Measurements from ENCODE around the gene DZIP1L.
"Not testable (repeated sequence)": the region's sequence is repeated elsewhere in the genome, so short reads cannot be mapped to it uniquely, and the experiment has no call there.

The DZIP1L gene, protein sequence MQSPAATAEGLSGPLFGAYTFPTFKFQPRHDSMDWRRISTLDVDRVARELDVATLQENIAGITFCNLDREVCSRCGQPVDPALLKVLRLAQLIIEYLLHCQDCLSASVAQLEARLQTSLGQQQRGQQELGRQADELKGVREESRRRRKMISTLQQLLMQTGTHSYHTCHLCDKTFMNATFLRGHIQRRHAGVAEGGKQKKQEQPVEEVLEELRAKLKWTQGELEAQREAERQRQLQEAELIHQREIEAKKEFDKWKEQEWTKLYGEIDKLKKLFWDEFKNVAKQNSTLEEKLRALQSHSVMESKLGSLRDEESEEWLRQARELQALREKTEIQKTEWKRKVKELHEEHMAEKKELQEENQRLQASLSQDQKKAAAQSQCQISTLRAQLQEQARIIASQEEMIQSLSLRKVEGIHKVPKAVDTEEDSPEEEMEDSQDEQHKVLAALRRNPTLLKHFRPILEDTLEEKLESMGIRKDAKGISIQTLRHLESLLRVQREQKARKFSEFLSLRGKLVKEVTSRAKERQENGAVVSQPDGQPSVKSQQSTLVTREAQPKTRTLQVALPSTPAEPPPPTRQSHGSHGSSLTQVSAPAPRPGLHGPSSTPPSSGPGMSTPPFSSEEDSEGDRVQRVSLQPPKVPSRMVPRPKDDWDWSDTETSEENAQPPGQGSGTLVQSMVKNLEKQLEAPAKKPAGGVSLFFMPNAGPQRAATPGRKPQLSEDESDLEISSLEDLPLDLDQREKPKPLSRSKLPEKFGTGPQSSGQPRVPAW

DNA sequence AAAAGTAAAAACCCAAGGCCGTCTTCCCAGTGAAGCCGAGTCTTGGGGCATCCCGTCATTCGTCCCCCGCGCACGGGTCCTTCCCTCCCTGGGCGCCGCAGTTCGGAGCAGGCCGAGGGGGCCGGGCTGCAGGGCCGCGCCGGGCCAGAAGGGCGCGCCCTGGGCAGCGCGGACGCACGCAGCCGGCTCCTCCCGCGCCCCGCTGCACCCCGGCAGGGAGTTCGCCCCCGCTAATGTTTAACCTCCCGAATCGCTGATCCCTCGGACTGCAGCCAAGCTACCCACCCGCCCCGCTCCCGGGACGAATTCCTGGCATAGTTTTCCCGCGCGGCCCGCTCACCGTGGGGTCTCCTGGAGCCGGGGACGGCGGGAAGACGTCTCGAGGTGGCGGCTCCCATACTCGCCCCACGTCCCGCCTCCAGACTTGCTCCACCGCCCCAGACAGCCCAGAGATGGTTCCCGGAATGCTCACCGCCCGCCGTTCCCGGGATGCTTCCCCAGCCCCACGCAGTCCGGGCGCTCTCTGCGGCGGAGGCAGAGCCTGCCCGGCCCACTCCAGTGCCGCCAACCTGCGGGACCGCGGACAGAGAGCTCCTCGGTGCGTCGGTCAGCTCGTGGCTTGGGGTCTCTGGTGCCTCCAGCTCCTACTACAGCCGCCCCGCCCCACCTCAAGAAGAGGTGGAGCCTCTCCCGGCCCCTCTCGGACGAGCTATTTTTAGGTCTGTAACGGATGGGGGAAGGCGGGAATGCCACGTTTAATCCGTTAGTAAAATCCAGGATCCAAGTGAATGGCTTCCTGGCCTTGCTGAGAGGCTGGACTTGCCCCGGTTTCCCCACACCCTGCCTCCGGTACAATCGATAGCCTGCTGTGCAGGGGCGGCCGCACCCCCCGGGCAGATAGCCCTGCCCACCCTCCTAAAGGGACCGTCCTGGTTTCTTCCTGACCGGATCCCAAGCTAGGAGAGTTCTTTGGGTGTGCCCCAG is at the start of gene DZIP1L:
Gene DZIP1L, minus strand, starts transcription at position 621 of the 984 bp plus-strand sequence. CDS start 11,637 bp downstream, outside the sequence.
- DNase-seq = peak; percentile 68

DNA sequence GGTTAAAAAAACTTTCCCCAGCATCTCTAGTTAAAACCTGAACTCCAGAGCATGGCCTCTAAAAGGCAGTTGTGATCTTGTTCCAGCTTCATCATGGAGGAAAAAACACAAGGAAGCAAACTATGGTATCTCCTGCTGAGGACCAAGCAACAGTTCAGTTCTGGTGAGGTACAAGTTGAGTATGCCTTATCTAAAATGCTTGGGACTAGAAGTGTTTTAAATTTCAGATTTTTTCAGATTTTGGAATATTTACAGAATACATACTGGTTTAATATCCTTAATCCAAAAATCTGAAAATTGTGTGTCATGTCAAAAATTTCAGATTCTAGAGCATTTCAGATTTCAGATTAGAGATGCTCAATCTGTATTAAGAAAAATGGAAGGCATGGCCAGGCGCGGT is 49.7 kb upstream of the DZIP1L start:
- DNase-seq = no peak

GRCh38 chr3:138157743-138158142 is 42.3 kb upstream of the DZIP1L start:
- DNase-seq = no peak

GRCh38 chr3:138154534-138154933 is 39.1 kb upstream of the DZIP1L start:
- no peak for DNase-seq

DNA sequence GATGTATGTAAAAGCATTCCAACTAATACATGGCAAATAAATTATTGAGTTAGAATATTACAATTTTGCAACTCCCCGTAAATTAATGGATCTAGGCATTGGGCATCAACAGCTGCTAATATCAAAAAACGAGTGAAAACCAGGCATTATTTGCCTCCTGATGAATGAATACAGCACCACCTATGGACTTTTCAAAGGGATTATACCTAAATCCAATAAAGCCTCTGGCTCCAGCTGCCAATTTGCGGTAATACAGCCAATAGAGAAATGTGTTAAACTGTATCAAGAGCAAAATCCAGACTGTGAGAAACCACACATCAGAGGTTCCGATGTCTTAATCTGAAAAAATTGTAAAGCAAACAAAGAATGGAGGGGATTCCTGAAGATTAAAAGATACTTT is 33.1 kb upstream of the DZIP1L start:
- DNase-seq = peak; percentile 6 to 19

- not testable (repeated sequence) for DNase-seq
Measured at GRCh38 chr3:138142181-138142580, 26.8 kb upstream of the DZIP1L start.

DNA sequence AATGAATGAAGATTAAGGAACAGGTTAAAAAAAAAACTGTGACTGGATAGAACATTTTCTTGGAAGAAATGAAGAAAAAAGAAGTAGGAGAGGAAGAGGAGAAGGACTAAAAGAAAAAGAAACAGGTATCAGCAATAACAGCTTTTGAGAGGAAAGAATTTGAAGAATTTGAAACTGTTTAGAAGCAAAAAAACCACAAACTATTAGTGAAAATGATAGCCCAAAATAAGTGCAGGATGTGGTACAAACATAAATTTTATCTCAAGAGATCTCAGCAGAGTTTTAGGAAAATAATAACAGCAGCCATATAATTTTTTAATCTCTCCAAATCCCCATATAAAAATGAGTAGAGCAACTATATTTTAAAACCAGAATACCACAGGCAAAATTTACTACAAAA is 25.5 kb upstream of the DZIP1L start:
- DNase-seq = no peak

GRCh38 chr3:138139691-138140090 is 24.3 kb upstream of the DZIP1L start:
- no peak for DNase-seq

DNA sequence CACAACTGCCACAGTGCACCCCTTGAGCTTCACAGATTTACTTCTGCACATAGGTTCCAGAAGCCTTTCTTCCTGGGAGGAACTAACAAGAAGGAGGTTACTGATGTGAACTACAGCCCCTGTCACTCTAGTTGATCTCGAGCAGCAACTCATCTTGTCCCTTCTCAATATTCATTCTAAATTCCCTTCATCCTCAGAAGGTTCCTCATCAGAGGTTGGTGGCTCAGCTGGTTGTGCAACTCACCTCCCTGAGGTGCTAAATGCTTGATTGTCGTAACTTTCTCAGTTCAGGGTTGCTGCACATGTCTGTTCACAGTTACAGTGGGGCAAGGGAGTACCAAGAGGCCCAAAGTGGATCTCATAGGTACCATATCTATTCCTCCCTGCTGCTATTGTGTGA is 22.5 kb upstream of the DZIP1L start:
- peak; percentile 50 to 55 for DNase-seq

DNA sequence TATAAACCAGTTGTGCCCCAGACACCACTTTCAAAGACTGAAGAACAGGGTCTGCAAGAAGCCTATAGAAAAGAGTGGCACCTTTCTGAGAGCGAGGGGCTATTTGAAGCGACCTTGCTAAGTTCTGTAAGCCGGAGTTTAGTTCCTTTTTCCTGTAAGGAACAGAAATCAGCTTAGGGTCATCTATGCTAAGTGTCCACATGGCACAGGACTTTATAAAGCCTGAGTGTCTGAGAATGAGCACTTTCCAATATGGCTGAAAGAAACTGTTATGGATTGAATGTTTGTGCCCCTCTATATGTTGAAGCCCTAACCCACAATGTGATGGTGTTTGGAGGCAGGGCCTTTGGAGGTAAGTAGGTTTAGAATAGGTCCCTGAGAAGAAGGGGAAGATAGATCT is 20.8 kb upstream of the DZIP1L start:
- no peak for DNase-seq

DNA sequence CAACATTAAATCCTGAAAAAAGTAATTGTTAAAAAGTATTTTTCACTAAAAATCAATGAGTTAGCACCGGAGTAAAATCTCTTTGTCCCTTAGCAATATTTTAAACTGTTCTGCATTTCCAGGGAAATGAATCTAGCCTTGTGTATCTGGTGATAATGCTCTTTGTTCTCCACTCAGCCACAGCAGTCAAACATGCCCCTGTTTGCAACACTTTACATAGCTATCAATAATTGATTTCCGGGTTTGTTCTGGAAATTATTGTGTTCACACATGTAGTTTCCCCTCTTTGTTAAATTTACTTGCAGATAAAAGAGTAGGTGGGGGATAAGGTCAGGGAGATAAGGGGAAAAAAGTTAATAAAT is 20.4 kb upstream of the DZIP1L start:
- DNase-seq = no peak

DNA sequence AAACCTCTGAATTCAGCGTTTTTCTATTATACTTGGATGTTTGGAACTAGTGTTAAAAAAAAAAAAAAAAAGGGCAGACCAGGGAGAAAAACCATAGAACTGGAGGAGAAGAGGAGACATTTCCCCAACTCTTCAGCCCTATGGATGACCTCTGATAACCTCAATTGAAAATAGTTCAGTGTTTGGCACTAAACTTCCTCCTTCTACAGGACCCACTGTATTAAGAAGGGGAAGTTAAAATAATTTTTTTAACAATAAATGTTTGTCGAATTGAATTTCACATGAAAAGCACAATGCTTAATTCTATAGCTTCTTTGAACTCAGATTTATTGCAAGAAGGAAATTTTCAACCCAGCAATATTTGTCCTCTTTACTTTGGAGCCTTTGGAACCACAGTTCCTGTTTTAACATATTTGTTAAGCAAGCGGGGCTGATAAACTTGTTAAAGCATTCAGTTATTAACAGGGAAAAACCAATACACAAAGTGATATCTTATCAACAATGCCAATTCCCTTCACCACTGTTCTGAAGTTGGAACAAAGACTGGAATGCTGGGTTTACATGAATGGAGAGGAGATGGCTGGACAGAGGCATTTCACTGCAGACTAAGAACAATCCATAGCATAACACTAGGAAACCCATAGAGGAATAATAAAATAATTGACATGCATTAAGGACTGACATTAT is 19.9 kb upstream of the DZIP1L start:
- DNase-seq = peak; percentile 69 to 72

GRCh38 chr3:138132239-138132638 is 16.8 kb upstream of the DZIP1L start, which contains the start of gene A4GNT:
TSS of gene A4GNT (minus strand) at chr3:138132390. CDS start at chr3:138131256, 1,134 bp downstream.
- DNase-seq = no peak

DNA sequence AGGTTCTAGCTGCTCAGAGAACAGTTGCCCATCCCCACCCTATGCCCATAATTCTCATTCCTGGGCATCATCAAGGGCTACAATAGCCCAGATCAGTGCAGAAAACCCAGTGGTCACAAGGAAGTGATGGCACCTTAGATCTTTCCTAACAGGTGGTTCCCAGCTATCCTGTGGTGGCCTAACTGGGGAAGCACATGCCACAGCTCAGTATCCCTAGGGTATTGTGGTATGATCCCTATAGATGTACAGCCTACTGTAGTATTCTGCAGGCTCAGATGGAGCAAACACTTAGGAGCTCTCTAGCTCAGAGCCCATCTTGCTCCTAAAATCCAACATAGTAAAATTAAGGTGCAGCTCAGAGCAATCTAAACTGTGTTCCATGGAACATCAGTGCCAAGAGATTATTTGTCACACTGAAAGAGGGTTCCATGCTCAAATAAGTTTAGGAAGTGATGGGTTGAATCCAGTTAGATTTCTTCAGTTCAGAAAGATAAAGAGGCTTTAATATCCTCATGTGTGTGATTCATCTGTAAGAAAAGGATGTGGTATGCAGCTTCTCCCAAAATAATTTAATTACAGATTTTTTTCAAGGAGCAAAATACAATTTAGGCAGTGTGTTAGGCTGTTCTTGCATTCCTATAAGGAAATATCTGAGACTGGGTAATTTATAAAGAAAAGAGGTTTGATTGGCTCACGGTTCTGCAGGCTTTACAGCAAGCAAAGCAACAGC is 12.4 kb upstream of the DZIP1L start:
- DNase-seq = no peak

- peak; percentile 71 to 73 for DNase-seq
Measured at GRCh38 chr3:138125548-138126221, 10.3 kb upstream of the DZIP1L start.

GRCh38 chr3:138124706-138125355 is 9.4 kb upstream of the DZIP1L start:
- DNase-seq = no peak

GRCh38 chr3:138124188-138124587 is 8.8 kb upstream of the DZIP1L start:
- DNase-seq = no peak

DNA sequence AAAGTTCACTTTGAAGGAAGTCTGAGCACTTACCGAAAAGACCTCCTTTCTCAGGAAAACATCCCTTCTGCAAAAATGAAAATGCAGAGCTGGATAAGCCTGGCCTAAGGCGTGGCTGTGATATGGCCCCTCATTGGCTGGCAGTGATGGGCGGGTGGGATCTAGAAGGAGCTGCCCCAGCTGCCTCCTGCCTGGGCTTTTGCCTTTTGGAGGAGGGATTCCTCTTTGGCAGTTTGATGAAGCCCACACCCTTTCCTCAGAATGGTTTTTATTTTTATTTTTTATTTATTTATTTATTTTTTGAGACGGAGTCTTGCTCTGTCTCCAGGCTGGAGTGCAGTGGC is 4.0 kb upstream of the DZIP1L start:
- peak in 1 of 2 experiments; percentile 21 for DNase-seq

GRCh38 chr3:138118612-138119422 is 3.4 kb upstream of the DZIP1L start:
- DNase-seq = peak; percentile 72 to 79
